T-helper 22 cell (primary cell): ENCODE results near the gene LASP1.

ENCODE experiments used
- DNase-seq: peaks from one replicate; pipeline ENCODE4 v3.0.0-alpha.2; 2020; ENCODE audit warnings: low read depth

LASP1 gene

GRCh38 chr17:38889745-38890409, 20.0 kb downstream of the LASP1 start:
- DNase-seq = no peak

- no peak for DNase-seq
These were observed 20.5 kb downstream of the LASP1 start for GRCh38 chr17:38890410-38890746.

GRCh38 chr17:38891441-38891840, 21.6 kb downstream of the LASP1 start:
- no peak for DNase-seq

GRCh38 chr17:38892083-38892482, 22.2 kb downstream of the LASP1 start:
- DNase-seq = no peak

- no peak for DNase-seq
These were observed 22.8 kb downstream of the LASP1 start for GRCh38 chr17:38892620-38893019.

- no peak for DNase-seq
These were observed 23.3 kb downstream of the LASP1 start for GRCh38 chr17:38893113-38893512.

GRCh38 chr17:38893607-38894006, 23.7 kb downstream of the LASP1 start:
- no peak for DNase-seq

- DNase-seq = no peak
These were observed 24.4 kb downstream of the LASP1 start for GRCh38 chr17:38894276-38894675.

- no peak for DNase-seq
These were observed 26.6 kb downstream of the LASP1 start for GRCh38 chr17:38896346-38896954.

GRCh38 chr17:38897176-38897575, 27.3 kb downstream of the LASP1 start:
- DNase-seq = no peak

- DNase-seq = no peak
These were observed 27.9 kb downstream of the LASP1 start for GRCh38 chr17:38897671-38898290.

- no peak for DNase-seq
These were observed 28.4 kb downstream of the LASP1 start for GRCh38 chr17:38898291-38898679.

- DNase-seq = peak; percentile 82
These were observed 29.0 kb downstream of the LASP1 start for GRCh38 chr17:38898812-38899348.

- no peak for DNase-seq
These were observed 29.6 kb downstream of the LASP1 start for GRCh38 chr17:38899421-38899820.

- peak; percentile 27 for DNase-seq
These were observed 31.3 kb downstream of the LASP1 start for GRCh38 chr17:38900978-38901656.

- no peak for DNase-seq
These were observed 33.5 kb downstream of the LASP1 start for GRCh38 chr17:38903404-38903803.

GRCh38 chr17:38904892-38905291, 35.0 kb downstream of the LASP1 start:
- no peak for DNase-seq

- DNase-seq = no peak
These were observed 35.5 kb downstream of the LASP1 start for GRCh38 chr17:38905375-38905774.

- no peak for DNase-seq
These were observed 36.8 kb downstream of the LASP1 start for GRCh38 chr17:38906460-38907228.

- no peak for DNase-seq
These were observed 38.2 kb downstream of the LASP1 start for GRCh38 chr17:38907930-38908675.

GRCh38 chr17:38908676-38909181, 38.9 kb downstream of the LASP1 start:
- no peak for DNase-seq
